ENCODE measurements around the gene TPP2. TPM values are rescaled to one million over a fixed set of nuclear protein-coding genes. Genes with fewer than 3 reads are reported as not detected.

TPP2 gene
- total RNA-seq, 6 experiments from 2014 or later = 18.4 to 35.3 (median 28.4) TPM

DNA sequence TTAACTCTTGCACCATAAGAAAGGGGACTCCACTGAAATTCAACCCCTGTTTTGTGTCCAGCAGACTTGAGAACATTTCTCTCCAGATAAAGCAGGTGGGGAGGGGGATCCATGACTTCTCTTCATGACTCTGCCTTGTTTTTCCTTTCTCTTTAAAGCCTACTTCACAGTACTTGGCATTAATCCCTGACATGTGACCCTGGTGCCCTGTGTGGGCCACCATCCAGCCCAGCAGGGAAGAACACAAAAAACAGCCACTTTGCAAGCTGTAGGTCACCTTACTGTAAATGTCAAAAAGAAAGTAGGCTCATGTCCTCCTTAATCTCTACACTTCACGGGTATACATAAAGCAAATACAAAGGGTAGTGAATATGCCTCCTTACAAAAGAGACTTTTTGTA is 30.3 kb upstream of the TPP2 start:
- TF ChIP-seq, protein P1, sequence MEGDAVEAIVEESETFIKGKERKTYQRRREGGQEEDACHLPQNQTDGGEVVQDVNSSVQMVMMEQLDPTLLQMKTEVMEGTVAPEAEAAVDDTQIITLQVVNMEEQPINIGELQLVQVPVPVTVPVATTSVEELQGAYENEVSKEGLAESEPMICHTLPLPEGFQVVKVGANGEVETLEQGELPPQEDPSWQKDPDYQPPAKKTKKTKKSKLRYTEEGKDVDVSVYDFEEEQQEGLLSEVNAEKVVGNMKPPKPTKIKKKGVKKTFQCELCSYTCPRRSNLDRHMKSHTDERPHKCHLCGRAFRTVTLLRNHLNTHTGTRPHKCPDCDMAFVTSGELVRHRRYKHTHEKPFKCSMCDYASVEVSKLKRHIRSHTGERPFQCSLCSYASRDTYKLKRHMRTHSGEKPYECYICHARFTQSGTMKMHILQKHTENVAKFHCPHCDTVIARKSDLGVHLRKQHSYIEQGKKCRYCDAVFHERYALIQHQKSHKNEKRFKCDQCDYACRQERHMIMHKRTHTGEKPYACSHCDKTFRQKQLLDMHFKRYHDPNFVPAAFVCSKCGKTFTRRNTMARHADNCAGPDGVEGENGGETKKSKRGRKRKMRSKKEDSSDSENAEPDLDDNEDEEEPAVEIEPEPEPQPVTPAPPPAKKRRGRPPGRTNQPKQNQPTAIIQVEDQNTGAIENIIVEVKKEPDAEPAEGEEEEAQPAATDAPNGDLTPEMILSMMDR (IDR thresholded peaks at IDR 0.05) = no peak
- DNase-seq (peak in 2 of 3 donors; percentile 22 to 54), ATAC-seq (peak; percentile 63 to 82 (median 73))
- Histone ChIP-seq H3K9me3 (no peaks in the 10 kb centered on the region), H3K27ac (no peak overlapping the region), H3K27me3 (no peaks in the 10 kb centered on the region), H3K4me1 (peaks cover 0 to 18% (median 0%) of the 10 kb centered on the region in 4 donors), H3K4me3 (no peak overlapping the region), H3K36me3 (no peaks in the 10 kb centered on the region)
- intact Hi-C loops (cut with DNase I) = no loop called here
- WGBS (ENCODE audit: insufficient coverage, low coverage, low lambda C conversion rate, missing lambda C conversion rate) = 20% methylated on average over 1 of the region's 1 CpG

DNA sequence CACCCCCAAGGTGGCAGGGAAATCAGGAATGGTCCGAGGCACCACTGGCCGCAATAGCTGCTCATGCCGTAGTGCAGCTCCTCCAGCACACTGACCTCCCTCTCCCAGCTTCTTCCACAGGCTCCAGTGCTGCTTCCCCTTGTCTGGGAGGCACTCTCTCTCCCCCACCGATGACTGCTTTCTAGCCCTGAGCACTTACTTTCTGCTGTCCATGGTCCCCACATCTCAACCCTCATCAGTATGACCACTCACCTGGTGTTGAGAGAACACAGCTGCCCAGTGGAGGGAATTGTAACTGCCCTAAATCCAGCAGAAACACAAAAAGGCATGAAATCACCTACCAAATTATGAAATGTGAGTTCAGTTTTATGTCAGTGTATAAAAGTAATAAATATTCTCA is 28.9 kb upstream of the TPP2 start:
- no peak overlapping the region for H3K4me3 ChIP-seq
- no peak for TF ChIP-seq POLR2A (IDR thresholded peaks at IDR 0.05)
- TF ChIP-seq, protein P1 (IDR thresholded peaks at IDR 0.05) = no peak
- ATAC-seq (no peak), DNase-seq (no peak)
- no peak overlapping the region for H3K27ac ChIP-seq
- intact Hi-C loops (cut with DNase I) = no loop called here
- no peaks in the 10 kb centered on the region for H3K9me3 ChIP-seq
- peaks cover 0 to 10% (median 0%) of the 10 kb centered on the region in 4 donors for H3K4me1 ChIP-seq
- no peaks in the 10 kb centered on the region for H3K36me3 ChIP-seq
- H3K27me3 ChIP-seq = no peaks in the 10 kb centered on the region
- 33% methylated on average over 1 of the region's 4 CpGs for WGBS (ENCODE audit: insufficient coverage, low coverage, low lambda C conversion rate, missing lambda C conversion rate)

GRCh38 chr13:102569488-102569887 is 27.3 kb upstream of the TPP2 start:
- no peaks in the 10 kb centered on the region for H3K36me3 ChIP-seq
- no peaks in the 10 kb centered on the region for H3K9me3 ChIP-seq
- no peak overlapping the region for H3K4me3 ChIP-seq
- no peak for TF ChIP-seq POLR2A (IDR thresholded peaks at IDR 0.05)
- TF ChIP-seq, protein P1 (IDR thresholded peaks at IDR 0.05) = no peak
- ATAC-seq = no peak
- 42% methylated on average over 1 of the region's 1 CpG for WGBS (ENCODE audit: insufficient coverage, low coverage, low lambda C conversion rate, missing lambda C conversion rate)
- H3K27me3 ChIP-seq = no peaks in the 10 kb centered on the region
- no peak for DNase-seq
- H3K27ac ChIP-seq = no peak overlapping the region
- peaks cover 0 to 5% (median 0%) of the 10 kb centered on the region in 4 donors for H3K4me1 ChIP-seq
- intact Hi-C loops (cut with DNase I) = no loop called here

GRCh38 chr13:102571075-102571474 is 25.7 kb upstream of the TPP2 start:
- no peak for ATAC-seq
- intact Hi-C loops (cut with DNase I) = no loop called here

More at GRCh38 chr13:102571075-102571474, 25.7 kb upstream of the TPP2 start:
- 56% methylated on average over 4 of the region's 4 CpGs for WGBS (ENCODE audit: insufficient coverage, low coverage, low lambda C conversion rate, missing lambda C conversion rate)
- DNase-seq = no peak
- no peak overlapping the region for H3K4me3 ChIP-seq
- no peaks in the 10 kb centered on the region for H3K9me3 ChIP-seq
- no peak for TF ChIP-seq POLR2A (IDR thresholded peaks at IDR 0.05)
- TF ChIP-seq, protein P1 (IDR thresholded peaks at IDR 0.05) = peak in 2 of 4 donors; percentile 10 to 14
- H3K27ac ChIP-seq = no peak overlapping the region
- H3K36me3 ChIP-seq = no peaks in the 10 kb centered on the region
- no peaks in the 10 kb centered on the region for H3K4me1 ChIP-seq
- no peaks in the 10 kb centered on the region for H3K27me3 ChIP-seq

Measured in right lobe of liver (tissue), 6 donors.